Left renal pelvis (tissue), 4 donors: ENCODE results near the gene TCIRG1. TPM values are rescaled to one million over a fixed set of nuclear protein-coding genes. Genes with fewer than 3 reads are reported as not detected.
"Not testable (repeated sequence)": the region's sequence is repeated elsewhere in the genome, so short reads cannot be mapped to it uniquely, and the experiment has no call there.

ENCODE experiments used
- DNase-seq, 4 donors: peaks; one replicate each; pipeline ENCODE4 v3.0.0-alpha.2; 2013; ENCODE audit warnings: low read depth in 4 of 4, low spot score in 3 of 4
- polyA plus RNA-seq, 4 donors: library from polyadenylated mRNA; unstranded; fragments of 120-200 nt; gene quantifications; one replicate each; pipeline ENCODE4 v1.2.1, GENCODE V29; 2013; ENCODE audit not compliant: insufficient read length in 4 of 4

The TCIRG1 gene
- polyA plus RNA-seq, 4 donors = 18.1 to 35.7 (median 21.7) TPM

GRCh38 chr11:68077617-68078582, 39.1 kb downstream of the TCIRG1 start:
- DNase-seq = no peak

DNA sequence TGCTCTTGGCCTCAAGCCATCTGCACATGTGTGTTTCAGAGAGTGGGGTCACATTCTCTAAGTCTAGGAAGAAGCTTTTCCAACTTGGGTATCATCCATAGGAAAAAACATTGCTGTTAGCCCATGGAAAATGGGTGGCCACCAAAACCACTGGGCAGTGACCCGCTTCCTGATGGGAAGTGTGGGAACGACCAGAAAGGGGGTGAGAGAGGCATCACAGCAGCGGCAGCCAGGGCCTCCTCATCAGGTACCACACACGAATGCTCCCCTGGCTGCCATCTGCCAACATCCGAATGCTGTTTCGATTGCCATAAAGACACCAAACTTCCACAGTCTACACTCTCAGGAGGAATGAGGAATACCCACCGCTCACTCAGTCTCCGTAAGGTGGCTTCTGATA, 42.0 kb downstream of the TCIRG1 start:
- DNase-seq = no peak

DNA sequence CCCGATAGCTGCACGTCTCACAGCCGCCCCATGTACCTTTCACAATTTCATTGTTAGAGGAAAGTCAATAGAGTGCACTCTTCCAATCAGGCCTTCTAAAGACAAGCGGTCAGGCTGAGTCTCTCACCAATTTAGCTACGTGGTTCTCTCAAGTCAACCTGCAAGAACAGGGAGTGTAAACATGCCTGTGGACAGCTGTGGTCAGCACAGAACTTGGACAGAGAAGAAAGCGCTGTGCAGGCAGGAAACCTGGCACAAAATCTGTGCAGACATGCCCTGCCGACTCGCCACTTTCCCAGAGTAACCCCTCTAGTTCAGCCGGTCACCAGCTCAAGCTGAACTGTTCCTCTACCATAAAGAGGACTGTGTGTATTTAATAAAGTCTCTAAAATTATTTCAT, 42.9 kb downstream of the TCIRG1 start:
- no peak for DNase-seq

DNA sequence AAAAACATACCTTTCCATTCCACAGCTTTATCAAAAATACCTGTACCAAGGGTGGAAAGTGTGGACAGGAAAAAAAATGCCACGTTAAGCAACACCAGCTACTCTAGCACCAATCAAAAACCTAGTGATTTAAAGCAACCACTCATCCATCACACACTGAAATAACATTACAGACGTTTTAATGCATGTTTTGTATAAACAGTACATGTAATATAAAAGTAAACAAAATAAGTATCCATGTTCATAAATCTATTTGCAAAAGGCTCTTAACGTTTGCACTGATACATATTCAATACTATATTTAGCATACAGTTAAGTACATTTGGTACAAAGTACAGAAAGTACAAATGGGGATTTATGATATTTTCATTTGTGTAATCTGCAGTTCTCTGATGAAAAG, 43.7 kb downstream of the TCIRG1 start:
- no peak for DNase-seq

DNA sequence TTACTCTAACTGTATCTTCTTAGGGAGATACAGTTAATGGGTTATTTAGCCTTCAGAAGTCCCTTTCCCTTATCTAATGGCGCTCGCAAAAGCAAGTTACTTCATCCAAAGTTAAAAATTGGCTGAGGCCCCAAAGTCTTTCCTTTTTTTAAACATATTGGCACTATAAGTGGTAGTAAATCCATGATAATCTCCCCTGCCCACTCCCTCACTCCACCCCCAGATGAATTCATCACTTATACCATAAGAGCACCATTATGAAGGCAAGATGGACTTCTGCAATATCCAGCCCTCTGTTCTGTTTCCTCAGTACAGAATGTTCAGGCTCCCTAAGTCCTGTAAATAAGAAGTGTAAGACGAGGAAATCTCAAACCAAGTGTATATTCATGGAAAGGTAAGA, 44.7 kb downstream of the TCIRG1 start:
- DNase-seq = no peak

DNA sequence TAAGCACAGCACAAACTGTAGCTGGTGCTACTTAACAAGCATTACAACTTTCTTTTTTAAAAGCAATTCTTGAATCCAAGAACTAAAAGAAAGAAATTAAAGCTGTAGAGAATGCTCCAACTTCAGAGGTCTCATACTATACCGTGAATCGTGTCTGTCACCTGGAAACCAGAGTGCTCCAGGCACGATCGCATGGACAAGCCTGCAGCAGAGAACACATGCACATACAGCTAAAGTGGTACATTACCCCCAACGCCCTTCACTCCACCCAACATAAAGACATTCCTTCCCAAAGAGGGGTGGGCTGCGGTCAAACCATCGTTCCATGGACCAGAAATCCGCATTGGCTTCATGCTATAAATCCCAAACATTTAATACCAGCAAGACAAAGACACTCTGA, 50.9 kb downstream of the TCIRG1 start:
- no peak for DNase-seq

GRCh38 chr11:68090287-68090686, 51.5 kb downstream of the TCIRG1 start:
- no peak for DNase-seq

GRCh38 chr11:68090706-68091105, 51.9 kb downstream of the TCIRG1 start:
- no peak for DNase-seq

GRCh38 chr11:68092411-68092810, 53.6 kb downstream of the TCIRG1 start:
- DNase-seq = no peak

- DNase-seq = not testable (repeated sequence)
These were observed 54.1 kb downstream of the TCIRG1 start for GRCh38 chr11:68092946-68093345.

GRCh38 chr11:68093565-68093964, 54.7 kb downstream of the TCIRG1 start:
- no peak for DNase-seq

DNA sequence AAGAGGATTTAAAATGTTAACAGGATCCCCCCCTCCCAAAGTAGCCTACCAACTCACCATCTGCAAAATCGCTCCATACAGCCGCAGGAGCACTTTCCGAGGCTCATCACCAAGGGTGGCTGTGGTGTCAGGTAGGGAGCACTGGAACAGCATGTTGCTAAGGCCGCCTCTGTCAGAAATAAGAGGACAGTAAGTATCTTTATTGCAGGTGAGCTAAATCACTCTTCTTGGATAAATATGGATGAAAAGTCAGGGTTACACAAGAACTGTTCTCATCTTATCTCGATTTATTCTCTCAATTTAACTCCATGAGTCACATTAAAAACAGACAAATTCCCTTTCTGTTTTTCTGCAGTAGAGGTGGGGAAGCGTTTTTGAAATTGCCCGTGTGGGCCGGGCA, 58.1 kb downstream of the TCIRG1 start:
- DNase-seq = no peak

- DNase-seq = no peak
These were observed 60.2 kb downstream of the TCIRG1 start for GRCh38 chr11:68099057-68099456.

DNA sequence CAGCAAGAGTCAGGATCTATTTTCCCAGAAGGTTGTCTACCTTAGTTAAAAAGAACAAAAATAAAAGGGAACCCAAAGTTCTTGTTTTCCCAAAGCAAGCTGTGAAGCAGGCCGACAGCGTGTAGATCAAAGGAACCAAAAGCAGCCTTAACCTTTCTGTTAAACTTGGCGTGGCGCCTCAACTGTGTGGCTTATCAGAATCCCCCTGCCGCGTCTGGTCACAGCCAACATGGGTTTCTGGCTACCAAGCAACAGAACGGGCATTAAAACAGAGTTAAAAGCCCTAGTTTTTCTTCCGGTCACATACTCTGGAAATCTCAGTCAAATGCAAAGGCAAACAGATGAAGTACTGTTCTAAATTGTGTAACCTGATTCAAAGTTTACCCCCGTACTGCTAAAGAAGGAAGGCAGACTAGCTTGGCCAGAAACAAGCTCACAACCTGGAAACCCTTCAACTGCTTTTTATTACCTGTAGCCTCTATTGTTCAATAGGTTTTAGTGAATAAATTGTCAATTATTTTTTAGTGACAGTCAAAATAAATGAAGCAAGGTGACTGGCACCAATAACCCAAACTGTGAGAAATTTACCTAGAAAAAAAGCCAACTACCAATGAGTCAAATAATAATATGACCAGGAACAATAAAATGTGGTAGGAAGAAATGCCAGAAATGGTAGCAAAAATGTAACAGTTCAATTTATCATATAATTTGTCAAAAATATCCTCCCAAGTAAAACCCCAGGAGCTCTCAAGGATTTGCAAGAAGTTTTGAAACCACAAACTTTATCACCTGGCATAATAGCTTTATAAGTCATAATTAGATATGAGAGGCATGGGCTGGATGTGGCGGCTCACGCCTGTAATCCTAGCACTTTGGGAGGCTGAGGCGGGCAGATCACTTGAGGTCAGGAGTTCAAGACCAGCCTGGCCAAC, 60.9 kb downstream of the TCIRG1 start:
- no peak for DNase-seq

Other genes starting within 250 kb of the TCIRG1 start
- gene UNC93B1, start 34.9 kb upstream of the TCIRG1 start, polyA plus RNA-seq = 10 to 100 TPM in 2 of 4 donors, 1 to 10 TPM in 2; 7.9 to 15.2 (median 9.9) TPM
- gene ALDH3B1, start 28.7 kb upstream of the TCIRG1 start, polyA plus RNA-seq = 1 to 10 TPM; 1.4 to 3.0 (median 2.0) TPM
- 100 to 1,000 TPM in 1 of 4 donors, 10 to 100 TPM in 3; 58.9 to 120 (median 74.8) TPM for gene NDUFS8, start 8.3 kb upstream of the TCIRG1 start, polyA plus RNA-seq
- 10 to 100 TPM; 17.0 to 57.2 (median 36.9) TPM for gene CHKA, start 82.4 kb downstream of the TCIRG1 start, polyA plus RNA-seq
- 10 to 100 TPM; 75.0 to 85.9 (median 77.6) TPM for gene KMT5B, start 174.3 kb downstream of the TCIRG1 start, polyA plus RNA-seq
- 10 to 100 TPM; 24.6 to 46.9 (median 26.9) TPM for gene C11orf24, start 232.9 kb downstream of the TCIRG1 start, polyA plus RNA-seq